Caco-2 (cell line): Measurements from ENCODE around the gene SLC16A11. TPM values are rescaled to one million over a fixed set of nuclear protein-coding genes. Genes with fewer than 3 reads are reported as not detected.

Source experiments
- BruUV-seq: library from RNA; stranded (reverse); fragments of 400-500 nt; replicated peaks from 2 replicates; lab custom pipeline; 2021; lab: Mats Ljungman, UMichigan
- CTCF ChIA-PET: fragments of 300-600 bp; sonication (Branson Sonifier 250); formaldehyde crosslinking; loops from one replicate; lab custom pipeline; 2022; ENCODE audit warnings: antibody characterized with exemption; lab: Charles Lee
- POLR2A ChIA-PET: fragments of 300-600 bp; sonication (Branson Sonifier 250); formaldehyde crosslinking; loops from one replicate; lab custom pipeline; 2022; ENCODE audit warnings: antibody characterized with exemption; lab: Charles Lee
- DNase-seq, 2 experiments: peaks; one replicate each; pipeline versions ENCODE4 v3.0.0 to v3.0.0-alpha.2; 2020 to 2022
- H3K27me3 ChIP-seq: replicated peaks from 2 replicates; pipeline ENCODE4 v1.6.0; 2011; ENCODE audit warnings: low read length; ENCODE audit not compliant: control insufficient read depth, insufficient read depth
- H3K36me3 ChIP-seq: 2 replicates; pipeline ENCODE4 v1.5.1; 2011; ENCODE audit warnings: low read length; ENCODE audit not compliant: control insufficient read depth, insufficient read depth
- H3K4me1 ChIP-seq: fragments of 250-450 bp; sonication (Bioruptor Pico); 2 replicates; pipeline ENCODE4 v1.5.1; 2020; ENCODE audit warnings: mild to moderate bottlenecking
- H3K4me3 ChIP-seq: 2 replicates; pipeline ENCODE4 v1.5.1; 2011; ENCODE audit warnings: low read depth, mild to moderate bottlenecking, control low read depth, low read length
- H3K9me3 ChIP-seq: fragments of 250-450 bp; sonication (Bioruptor Pico); 2 replicates; pipeline ENCODE4 v1.5.1; 2020; ENCODE audit warnings: mild to moderate bottlenecking, moderate library complexity
- H3K27ac Mint-ChIP-seq: one replicate; pipeline ENCODE4 v1.8.0; 2022; ENCODE audit warnings: mixed read lengths; ENCODE audit not compliant: unreplicated experiment
- H3K27me3 Mint-ChIP-seq: one replicate; pipeline ENCODE4 v1.8.0; 2022; ENCODE audit warnings: mixed read lengths; ENCODE audit not compliant: insufficient read depth, unreplicated experiment
- H3K36me3 Mint-ChIP-seq: one replicate; pipeline ENCODE4 v1.8.0; 2022; ENCODE audit warnings: mild to moderate bottlenecking, mixed read lengths; ENCODE audit not compliant: insufficient read depth, unreplicated experiment
- H3K4me1 Mint-ChIP-seq: one replicate; pipeline ENCODE4 v1.8.0; 2022; ENCODE audit warnings: low read depth, mixed read lengths; ENCODE audit not compliant: unreplicated experiment
- H3K4me3 Mint-ChIP-seq: one replicate; pipeline ENCODE4 v1.8.0; 2022; ENCODE audit warnings: mild to moderate bottlenecking, moderate library complexity, mixed read lengths; ENCODE audit not compliant: unreplicated experiment
- H3K9me3 Mint-ChIP-seq: one replicate; pipeline ENCODE4 v1.8.0; 2022; ENCODE audit warnings: mixed read lengths; ENCODE audit not compliant: unreplicated experiment
- CTCF ChIP-seq, 2 experiments: fragments of 200-600 bp in 1 of 2; IDR thresholded peaks; 1 replicate in 1 of 2; 2 replicates in 1 of 2; pipeline versions ENCODE4 v1.5.1 to v1.8.0; 2011 to 2022; ENCODE audit warnings: antibody characterized with exemption in 1 of 2, control low read depth in 1 of 2, inconsistent platforms in 1 of 2, low read depth in 1 of 2, low read length in 1 of 2, mild to moderate bottlenecking in 1 of 2, moderate library complexity in 1 of 2; ENCODE audit not compliant: insufficient read depth in 1 of 2, severe bottlenecking in 1 of 2, unreplicated experiment in 1 of 2
- intact Hi-C: fragments of 100-400 bp; cut with micrococcal nuclease; formaldehyde crosslinking; loops from one replicate; pipeline ENCODE4 v1.10.0; 2022; ENCODE audit not compliant: unreplicated experiment
- total RNA-seq: library from RNA; stranded (reverse); gene quantifications from 2 replicates; pipeline ENCODE4 v1.2.3, GENCODE V29; 2022

The SLC16A11 gene
- total RNA-seq, 1 experiment from 2014 or later, result 0.43 TPM

GRCh38 chr17:7038025-7038862 is 5.6 kb downstream of the SLC16A11 start:
- no peaks in the 10 kb centered on the region for H3K27me3 Mint-ChIP-seq
- Histone ChIP-seq H3K27me3 (no peaks in the 10 kb centered on the region), H3K9me3 (no peaks in the 10 kb centered on the region), H3K4me3 (no peak overlapping the region), H3K4me1 (no peaks in the 10 kb centered on the region), H3K36me3 (no peaks in the 10 kb centered on the region)
- CTCF ChIA-PET, result interaction anchor here (1.4 kb wide), 1 partner anchor 127 kb away, joined by 3 read pairs; no protein-coding TSS in a partner anchor
- POLR2A ChIA-PET, result no interaction called here
- H3K4me1 Mint-ChIP-seq, result peaks cover 1% of the 10 kb centered on the region
- no peak overlapping the region for H3K27ac Mint-ChIP-seq
- no peak for DNase-seq
- intact Hi-C loops, result no loop called here
- H3K4me3 Mint-ChIP-seq, result no peak overlapping the region
- no peak for TF ChIP-seq CTCF (IDR thresholded peaks at IDR 0.05; ENCODE audit: insufficient read depth in 1 of 2, low read depth in 1 of 2, low read length in 1 of 2, severe bottlenecking in 1 of 2, unreplicated experiment in 1 of 2)
- H3K9me3 Mint-ChIP-seq, result no peaks in the 10 kb centered on the region
- H3K36me3 Mint-ChIP-seq, result peaks cover 11% of the 10 kb centered on the region
- no TSS peak for BruUV-seq

GRCh38 chr17:7035591-7036368 is 8.1 kb downstream of the SLC16A11 start, which contains the start of gene SLC16A13:
SLC16A13 (plus strand) TSS chr17:7036015; CDS start chr17:7036383, 368 bp downstream.
- Histone ChIP-seq H3K27me3 (no peaks in the 10 kb centered on the region), H3K4me3 (peak within 1 kb of the TSS; percentile 47), H3K4me1 (no peaks in the 10 kb centered on the region), H3K9me3 (no peaks in the 10 kb centered on the region), H3K36me3 (no peaks in the 10 kb centered on the region)
- H3K4me3 Mint-ChIP-seq, result peak within 1 kb of the TSS; percentile 88
- no peaks in the 10 kb centered on the region for H3K9me3 Mint-ChIP-seq
- peak within 1 kb of the TSS; percentile 86 for H3K27ac Mint-ChIP-seq
- peaks cover 7% of the 10 kb centered on the region for H3K4me1 Mint-ChIP-seq
- DNase-seq, result peak; percentile 91 to 93
- no peaks in the 10 kb centered on the region for H3K27me3 Mint-ChIP-seq
- intact Hi-C loops, result no loop called here
- TF ChIP-seq CTCF (IDR thresholded peaks at IDR 0.05; ENCODE audit: insufficient read depth in 1 of 2, low read depth in 1 of 2, low read length in 1 of 2, severe bottlenecking in 1 of 2, unreplicated experiment in 1 of 2), result no peak
- CTCF ChIA-PET, result interaction anchor here (0.7 to 1.3 kb wide), 5 partner anchors 10 to 624 kb away, joined by 3 to 16 read pairs (median 4); no protein-coding TSS in a partner anchor
- POLR2A ChIA-PET, result interaction anchor here (0.5 to 1.2 kb wide), 7 partner anchors 10 to 548 kb away, joined by 3 to 8 read pairs (median 3); partner anchors contain the start of genes ASGR2 and MPDU1
- BruUV-seq, result no TSS peak
- H3K36me3 Mint-ChIP-seq, result peaks cover 11% of the 10 kb centered on the region
